BLaER1 (cell line): Measurements from ENCODE around the gene SLC39A7.

Experiments
- H3K27ac ChIP-seq: shearing (Covaris generic); formaldehyde crosslinking; 2 replicates; pipeline ENCODE4 v1.8.1; 2022
- H3K27me3 ChIP-seq: shearing (Covaris generic); formaldehyde crosslinking; 2 replicates; pipeline ENCODE4 v1.8.1; 2022
- H3K36me3 ChIP-seq: shearing (Covaris generic); formaldehyde crosslinking; 2 replicates; pipeline ENCODE4 v1.8.1; 2022
- H3K4me1 ChIP-seq: shearing (Covaris generic); formaldehyde crosslinking; 2 replicates; pipeline ENCODE4 v1.8.1; 2022
- H3K4me2 ChIP-seq: shearing (Covaris generic); formaldehyde crosslinking; 2 replicates; pipeline ENCODE4 v1.8.1; 2022
- H3K4me3 ChIP-seq: shearing (Covaris generic); formaldehyde crosslinking; 2 replicates; pipeline ENCODE4 v1.8.1; 2022
- H3K9ac ChIP-seq: shearing (Covaris generic); formaldehyde crosslinking; 2 replicates; pipeline ENCODE4 v1.8.1; 2022
- H3K9me3 ChIP-seq: shearing (Covaris generic); formaldehyde crosslinking; 2 replicates; pipeline ENCODE4 v1.8.1; 2022
- H4K20me1 ChIP-seq: shearing (Covaris generic); formaldehyde crosslinking; 2 replicates; pipeline ENCODE4 v1.8.1; 2022
- Cebpa-rat ChIP-seq: shearing (Covaris generic); IDR thresholded peaks from 2 replicates; pipeline ENCODE4 v1.8.1; 2022

The SLC39A7 gene

GRCh38 chr6:33163540-33163939 lies 37.1 kb upstream of the SLC39A7 start:
- Histone ChIP-seq H3K27me3 (no peaks in the 10 kb centered on the region), H3K9me3 (no peaks in the 10 kb centered on the region), H3K36me3 (no peaks in the 10 kb centered on the region), H4K20me1 (no peaks in the 10 kb centered on the region), H3K4me3 (no peak overlapping the region), H3K27ac (no peak overlapping the region), H3K4me2 (no peak overlapping the region), H3K9ac (no peak overlapping the region), H3K4me1 (peaks cover 31% of the 10 kb centered on the region)
- TF ChIP-seq Cebpa-rat: no peak

GRCh38 chr6:33164176-33164575 lies 36.5 kb upstream of the SLC39A7 start:
- H3K27ac ChIP-seq: no peak overlapping the region
- H3K27me3 ChIP-seq: no peaks in the 10 kb centered on the region
- H4K20me1 ChIP-seq: no peaks in the 10 kb centered on the region
- H3K36me3 ChIP-seq: no peaks in the 10 kb centered on the region
- no peak overlapping the region for H3K4me2 ChIP-seq
- H3K4me1 ChIP-seq: peaks cover 31% of the 10 kb centered on the region
- H3K4me3 ChIP-seq: no peak overlapping the region
- TF ChIP-seq Cebpa-rat: no peak
- no peak overlapping the region for H3K9ac ChIP-seq
- H3K9me3 ChIP-seq: no peaks in the 10 kb centered on the region

GRCh38 chr6:33164665-33165373 lies 35.8 kb upstream of the SLC39A7 start:
- H3K4me3 ChIP-seq: no peak overlapping the region
- no peak overlapping the region for H3K4me2 ChIP-seq
- H4K20me1 ChIP-seq: no peaks in the 10 kb centered on the region
- no peaks in the 10 kb centered on the region for H3K36me3 ChIP-seq
- H3K27ac ChIP-seq: no peak overlapping the region
- no peaks in the 10 kb centered on the region for H3K9me3 ChIP-seq
- H3K9ac ChIP-seq: no peak overlapping the region
- no peak for TF ChIP-seq Cebpa-rat
- H3K27me3 ChIP-seq: no peaks in the 10 kb centered on the region
- peaks cover 37% of the 10 kb centered on the region for H3K4me1 ChIP-seq

GRCh38 chr6:33165581-33166258 lies 34.9 kb upstream of the SLC39A7 start:
- Histone ChIP-seq H3K4me1 (peaks cover 46% of the 10 kb centered on the region), H3K9me3 (no peaks in the 10 kb centered on the region), H3K4me2 (no peak overlapping the region), H3K27me3 (no peaks in the 10 kb centered on the region), H3K27ac (no peak overlapping the region), H3K9ac (no peak overlapping the region), H3K36me3 (no peaks in the 10 kb centered on the region), H4K20me1 (no peaks in the 10 kb centered on the region), H3K4me3 (no peak overlapping the region)
- no peak for TF ChIP-seq Cebpa-rat

GRCh38 chr6:33166363-33166762 lies 34.3 kb upstream of the SLC39A7 start:
- TF ChIP-seq Cebpa-rat: no peak

GRCh38 chr6:33166811-33167210 lies 33.9 kb upstream of the SLC39A7 start:
- Histone ChIP-seq H3K27me3 (no peaks in the 10 kb centered on the region), H3K4me3 (no peak overlapping the region), H3K4me1 (peaks cover 47% of the 10 kb centered on the region), H3K27ac (no peak overlapping the region), H3K9ac (no peak overlapping the region), H4K20me1 (no peaks in the 10 kb centered on the region), H3K36me3 (no peaks in the 10 kb centered on the region), H3K9me3 (no peaks in the 10 kb centered on the region), H3K4me2 (no peak overlapping the region)
- no peak for TF ChIP-seq Cebpa-rat

More at GRCh38 chr6:33166363-33166762, 34.3 kb upstream of the SLC39A7 start:
- H4K20me1 ChIP-seq: no peaks in the 10 kb centered on the region
- no peak overlapping the region for H3K27ac ChIP-seq
- H3K9ac ChIP-seq: no peak overlapping the region
- H3K27me3 ChIP-seq: no peaks in the 10 kb centered on the region
- no peaks in the 10 kb centered on the region for H3K9me3 ChIP-seq
- no peak overlapping the region for H3K4me2 ChIP-seq
- peaks cover 46% of the 10 kb centered on the region for H3K4me1 ChIP-seq
- no peaks in the 10 kb centered on the region for H3K36me3 ChIP-seq
- no peak overlapping the region for H3K4me3 ChIP-seq

GRCh38 chr6:33167374-33168283 lies 33.0 kb upstream of the SLC39A7 start:
- no peaks in the 10 kb centered on the region for H3K9me3 ChIP-seq
- H4K20me1 ChIP-seq: no peaks in the 10 kb centered on the region
- TF ChIP-seq Cebpa-rat: no peak
- H3K27ac ChIP-seq: no peak overlapping the region
- H3K9ac ChIP-seq: no peak overlapping the region
- no peaks in the 10 kb centered on the region for H3K27me3 ChIP-seq
- H3K4me3 ChIP-seq: no peak overlapping the region
- H3K36me3 ChIP-seq: no peaks in the 10 kb centered on the region
- peaks cover 47% of the 10 kb centered on the region for H3K4me1 ChIP-seq
- peak overlapping the region; percentile 26; the same call in 1 of the 2 replicates for H3K4me2 ChIP-seq

GRCh38 chr6:33168284-33168601 lies 32.4 kb upstream of the SLC39A7 start:
- H3K4me3 ChIP-seq: no peak overlapping the region
- no peaks in the 10 kb centered on the region for H3K9me3 ChIP-seq
- peaks cover 52% of the 10 kb centered on the region for H3K4me1 ChIP-seq
- no peak for TF ChIP-seq Cebpa-rat
- no peak overlapping the region for H3K9ac ChIP-seq
- no peak overlapping the region for H3K27ac ChIP-seq
- H3K27me3 ChIP-seq: no peaks in the 10 kb centered on the region
- H4K20me1 ChIP-seq: no peaks in the 10 kb centered on the region
- H3K36me3 ChIP-seq: no peaks in the 10 kb centered on the region
- peak overlapping the region; percentile 26; the same call in 1 of the 2 replicates for H3K4me2 ChIP-seq

- no peak overlapping the region; the same call in 1 of the 2 replicates for H3K4me2 ChIP-seq
Measured at GRCh38 chr6:33168639-33169038, 32.0 kb upstream of the SLC39A7 start.

More at GRCh38 chr6:33168639-33169038, 32.0 kb upstream of the SLC39A7 start:
- H3K27ac ChIP-seq: no peak overlapping the region
- H4K20me1 ChIP-seq: no peaks in the 10 kb centered on the region
- H3K27me3 ChIP-seq: no peaks in the 10 kb centered on the region
- no peak overlapping the region for H3K9ac ChIP-seq
- H3K4me1 ChIP-seq: peaks cover 56% of the 10 kb centered on the region
- H3K4me3 ChIP-seq: no peak overlapping the region
- H3K9me3 ChIP-seq: no peaks in the 10 kb centered on the region
- no peaks in the 10 kb centered on the region for H3K36me3 ChIP-seq
- no peak for TF ChIP-seq Cebpa-rat
